Sigmoid colon (tissue), 7 donors: Measurements from ENCODE around the gene KIF5A. TPM values are rescaled to one million over a fixed set of nuclear protein-coding genes. Genes with fewer than 3 reads are reported as not detected.
A peak's percentile ranks its signal among the peaks of the same experiment; 100 is the strongest.

ENCODE experiments used
- DNase-seq: peaks from one replicate; pipeline ENCODE4 v3.0.0-alpha.2; 2019
- H3K27ac ChIP-seq, 4 donors: fragments of 200-600 bp; sonication (generic); one replicate each; pipeline ENCODE4 v1.5.1; 2016 to 2019; ENCODE audit warnings: mild to moderate bottlenecking in 1 of 4
- H3K27me3 ChIP-seq, 3 donors: fragments of 200-600 bp; sonication (generic); one replicate each; pipeline ENCODE4 v1.5.1; 2019; ENCODE audit warnings: mild to moderate bottlenecking in 1 of 3
- H3K36me3 ChIP-seq, 4 donors: fragments of 200-600 bp; sonication (generic); one replicate each; pipeline ENCODE4 v1.5.1; 2016 to 2019
- H3K4me1 ChIP-seq, 4 donors: fragments of 200-600 bp; sonication (generic); one replicate each; pipeline ENCODE4 v1.5.1; 2017 to 2019
- H3K4me3 ChIP-seq, 4 donors: fragments of 200-600 bp; sonication (generic); one replicate each; pipeline ENCODE4 v1.5.1; 2017 to 2019; ENCODE audit warnings: mild to moderate bottlenecking in 2 of 4, moderate library complexity in 1 of 4
- H3K9me3 ChIP-seq, 4 donors: fragments of 200-600 bp in 3 of 4; sonication (generic) in 3 of 4; one replicate each; pipeline versions ENCODE4 v1.5.1 to v1.6.1; 2013 to 2019
- EP300 ChIP-seq, 4 donors: sonication (generic); formaldehyde crosslinking; IDR thresholded peaks; one replicate each; pipeline ENCODE4 v1.6.1; 2017; ENCODE audit warnings: antibody characterized with exemption in 4 of 4
- POLR2A ChIP-seq, 2 donors: fragments of 450-650 bp; IDR thresholded peaks; one replicate each; pipeline ENCODE4 v1.6.1; 2016; ENCODE audit warnings: antibody characterized with exemption in 2 of 2, mild to moderate bottlenecking in 2 of 2, moderate library complexity in 2 of 2
- POLR2AphosphoS5 ChIP-seq, 4 donors: sonication (generic); formaldehyde crosslinking; IDR thresholded peaks; one replicate each; pipeline ENCODE4 v1.6.1; 2017; ENCODE audit warnings: antibody characterized with exemption in 4 of 4
- WGBS, 2 donors: extraction: QIAGEN DNeasy Blood & Tissue Kit; methylation state at CpG; one replicate each; pipeline ENCODE4 v1.1.7; 2013; 5-methylcytosine and 5-hydroxymethylcytosine counted together
- intact Hi-C: fragments of 100-400 bp; cut with DNase I; formaldehyde crosslinking; loops from one replicate; pipeline ENCODE4 v1.15.1; 2023
- polyA plus RNA-seq, 3 donors: library from polyadenylated mRNA; stranded (reverse); fragments of 200-250 nt; gene quantifications; one replicate each; pipeline ENCODE4 v1.2.3, GENCODE V29; 2013
- total RNA-seq, 4 donors: library from RNA; depleted of rRNA; stranded (reverse); fragments of >200 nt; gene quantifications; one replicate each; pipeline ENCODE4 v1.1.0, GENCODE V29; 2016
- TF ChIP-seq, protein P1 (sequence below), 4 experiments: fragments of 450-650 bp in 3 of 4; fragments of 200-600 bp in 1 of 4; IDR thresholded peaks; one replicate each; pipeline ENCODE4 v1.5.1; 2016 to 2019; ENCODE audit warnings: antibody characterized with exemption in 4 of 4, mild to moderate bottlenecking in 3 of 4, moderate library complexity in 2 of 4
- donor health status: healthy with polysubstance abuse.
- donor health status: Bipolar disorder and iron deficiency.
- donor health status: healthy.

KIF5A gene
- total and polyA plus RNA-seq, 7 donors: under 0.01 to 8.9 (median 3.6) TPM

DNA sequence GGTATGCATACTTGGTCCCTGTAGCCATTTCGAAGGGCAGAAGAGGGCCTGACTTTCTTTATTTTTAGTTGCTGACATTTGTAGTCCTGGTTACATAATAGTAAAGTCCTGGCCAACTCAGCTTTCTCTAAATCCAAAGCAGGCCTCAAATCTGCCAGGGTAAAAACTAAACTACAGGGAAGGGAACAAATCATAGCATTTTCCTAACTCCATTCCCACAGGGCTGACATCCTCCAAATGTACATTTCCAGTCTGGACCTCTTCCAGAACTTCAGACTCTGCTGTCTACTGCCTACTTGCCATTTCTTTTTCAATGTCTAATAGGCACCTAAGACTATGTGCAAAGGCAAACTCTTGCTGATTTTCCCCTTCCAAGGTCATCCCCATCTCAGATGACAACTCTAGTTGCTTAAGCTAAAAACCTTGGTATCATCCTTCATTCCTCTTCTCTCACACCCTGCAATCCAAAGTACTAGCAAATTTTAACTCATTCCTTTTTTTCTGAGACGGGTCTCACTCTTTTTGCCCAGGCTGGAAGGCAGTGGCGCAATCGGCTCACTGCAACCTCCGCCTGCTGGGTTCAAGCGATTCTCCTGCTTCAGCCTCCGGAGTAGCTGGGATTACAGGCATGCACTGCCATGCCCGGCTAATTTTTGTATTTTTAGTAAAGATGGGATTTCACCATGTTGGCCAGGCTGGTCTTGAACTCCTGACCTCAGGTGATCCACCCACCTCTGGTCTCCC lies 31.5 kb upstream of the KIF5A start:
- no peak for DNase-seq
- Histone ChIP-seq H3K4me1 (peaks cover 0 to 47% (median 45%) of the 10 kb centered on the region in 4 donors), H3K36me3 (peaks cover 25 to 42% (median 32%) of the 10 kb centered on the region in 4 donors), H3K27me3 (no peaks in the 10 kb centered on the region), H3K4me3 (peak overlapping the region; percentile 85 to 96 (median 89)), H3K9me3 (no peaks in the 10 kb centered on the region), H3K27ac (peak overlapping the region; percentile 95 to 100 (median 98))
- TF ChIP-seq POLR2AphosphoS5 (IDR thresholded peaks at IDR 0.05) (peak in 2 of 4 donors; percentile 43 to 51), EP300 (IDR thresholded peaks at IDR 0.05) (no peak)
- intact Hi-C loops: no loop called here
- 87 to 88% methylated on average over 8 of the region's 8 CpGs for WGBS, 2 donors

DNA sequence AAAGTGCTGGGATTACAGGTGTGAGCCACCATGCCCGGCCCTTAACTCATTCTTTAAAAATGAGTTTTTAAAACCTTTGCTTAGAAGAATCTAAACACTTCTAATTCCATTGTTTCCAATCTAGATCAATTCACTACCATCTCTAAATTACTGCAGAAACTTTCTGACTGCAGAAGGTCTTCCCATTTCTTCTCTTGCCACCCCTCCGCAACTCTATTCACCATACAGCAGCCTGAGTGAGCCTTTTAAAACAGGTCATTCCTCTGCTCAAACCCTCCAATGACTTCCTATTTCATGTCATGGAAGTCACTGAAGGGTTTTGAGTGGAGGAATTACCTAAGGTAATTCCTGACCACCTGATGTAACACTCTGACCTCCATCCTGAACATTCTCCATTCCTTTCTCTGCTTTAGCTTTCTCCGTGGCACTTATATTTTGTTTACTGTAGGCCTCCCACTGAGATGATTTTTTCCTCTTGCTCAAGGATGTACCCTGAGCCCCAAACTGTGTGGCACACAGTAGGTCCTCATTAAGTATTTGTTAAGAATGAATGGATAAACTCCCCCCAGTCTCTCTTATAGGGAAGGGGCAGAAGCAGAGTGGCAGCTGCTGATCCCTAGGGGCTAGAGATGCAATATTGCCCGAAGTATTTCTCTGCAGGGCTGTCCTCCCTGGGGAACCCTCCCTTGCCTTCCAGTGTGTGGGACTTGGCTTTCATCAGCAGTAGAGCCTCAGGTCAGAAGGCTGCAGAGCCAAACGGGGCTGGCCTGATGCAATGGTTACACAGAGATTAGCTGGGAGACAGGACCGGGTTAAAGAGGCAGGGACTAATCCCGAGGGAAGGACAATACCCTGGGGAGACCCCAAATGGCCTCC lies 30.7 kb upstream of the KIF5A start:
- TF ChIP-seq EP300 (IDR thresholded peaks at IDR 0.05): no peak
- TF ChIP-seq POLR2AphosphoS5 (IDR thresholded peaks at IDR 0.05): no peak
- TF ChIP-seq POLR2A (IDR thresholded peaks at IDR 0.05): no peak
- peak; percentile 78 for DNase-seq
- 28 to 32% methylated on average over 7 of the region's 7 CpGs for WGBS, 2 donors
- H3K4me1 ChIP-seq: peaks cover 0 to 55% (median 53%) of the 10 kb centered on the region in 4 donors
- intact Hi-C loops: no loop called here
- peak overlapping the region; percentile 95 to 100 (median 98) for H3K27ac ChIP-seq
- H3K36me3 ChIP-seq: peaks cover 24 to 40% (median 31%) of the 10 kb centered on the region in 4 donors
- no peaks in the 10 kb centered on the region for H3K27me3 ChIP-seq
- H3K9me3 ChIP-seq: no peaks in the 10 kb centered on the region
- H3K4me3 ChIP-seq: peak overlapping the region; percentile 85 to 96 (median 89)

DNA sequence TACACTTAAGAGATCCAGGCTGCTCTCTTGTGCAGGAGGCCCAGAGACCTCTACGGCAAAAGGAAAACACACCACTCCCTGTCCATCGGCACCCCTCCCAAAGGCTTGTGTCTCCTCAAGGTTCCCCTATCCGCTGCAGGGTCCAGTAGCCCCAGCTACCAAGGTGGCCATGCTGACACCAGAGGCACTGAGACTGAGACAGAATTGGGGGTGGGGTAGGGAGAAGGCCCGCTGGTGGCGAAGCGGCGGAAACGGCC lies 30.1 kb upstream of the KIF5A start:
- peaks cover 0 to 61% (median 59%) of the 10 kb centered on the region in 4 donors for H3K4me1 ChIP-seq
- peaks cover 24 to 40% (median 30%) of the 10 kb centered on the region in 4 donors for H3K36me3 ChIP-seq
- 0 to 1% methylated on average over 8 of the region's 8 CpGs for WGBS, 2 donors
- intact Hi-C loops: loop anchor here (2.0 to 5.0 kb wide), 4 partner anchors 27 to 1402 kb away; partner anchors contain the start of genes ARHGEF25, DCTN2, MARS1 and RPL41
- no peaks in the 10 kb centered on the region for H3K27me3 ChIP-seq
- TF ChIP-seq EP300 (IDR thresholded peaks at IDR 0.05): no peak
- TF ChIP-seq POLR2AphosphoS5 (IDR thresholded peaks at IDR 0.05): no peak
- TF ChIP-seq, protein P1, sequence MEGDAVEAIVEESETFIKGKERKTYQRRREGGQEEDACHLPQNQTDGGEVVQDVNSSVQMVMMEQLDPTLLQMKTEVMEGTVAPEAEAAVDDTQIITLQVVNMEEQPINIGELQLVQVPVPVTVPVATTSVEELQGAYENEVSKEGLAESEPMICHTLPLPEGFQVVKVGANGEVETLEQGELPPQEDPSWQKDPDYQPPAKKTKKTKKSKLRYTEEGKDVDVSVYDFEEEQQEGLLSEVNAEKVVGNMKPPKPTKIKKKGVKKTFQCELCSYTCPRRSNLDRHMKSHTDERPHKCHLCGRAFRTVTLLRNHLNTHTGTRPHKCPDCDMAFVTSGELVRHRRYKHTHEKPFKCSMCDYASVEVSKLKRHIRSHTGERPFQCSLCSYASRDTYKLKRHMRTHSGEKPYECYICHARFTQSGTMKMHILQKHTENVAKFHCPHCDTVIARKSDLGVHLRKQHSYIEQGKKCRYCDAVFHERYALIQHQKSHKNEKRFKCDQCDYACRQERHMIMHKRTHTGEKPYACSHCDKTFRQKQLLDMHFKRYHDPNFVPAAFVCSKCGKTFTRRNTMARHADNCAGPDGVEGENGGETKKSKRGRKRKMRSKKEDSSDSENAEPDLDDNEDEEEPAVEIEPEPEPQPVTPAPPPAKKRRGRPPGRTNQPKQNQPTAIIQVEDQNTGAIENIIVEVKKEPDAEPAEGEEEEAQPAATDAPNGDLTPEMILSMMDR (IDR thresholded peaks at IDR 0.05): no peak
- TF ChIP-seq POLR2A (IDR thresholded peaks at IDR 0.05): no peak
- peak overlapping the region; percentile 95 to 100 (median 98) for H3K27ac ChIP-seq
- DNase-seq: peak; percentile 82
- no peaks in the 10 kb centered on the region for H3K9me3 ChIP-seq
- H3K4me3 ChIP-seq: peak overlapping the region; percentile 85 to 96 (median 89)

DNA sequence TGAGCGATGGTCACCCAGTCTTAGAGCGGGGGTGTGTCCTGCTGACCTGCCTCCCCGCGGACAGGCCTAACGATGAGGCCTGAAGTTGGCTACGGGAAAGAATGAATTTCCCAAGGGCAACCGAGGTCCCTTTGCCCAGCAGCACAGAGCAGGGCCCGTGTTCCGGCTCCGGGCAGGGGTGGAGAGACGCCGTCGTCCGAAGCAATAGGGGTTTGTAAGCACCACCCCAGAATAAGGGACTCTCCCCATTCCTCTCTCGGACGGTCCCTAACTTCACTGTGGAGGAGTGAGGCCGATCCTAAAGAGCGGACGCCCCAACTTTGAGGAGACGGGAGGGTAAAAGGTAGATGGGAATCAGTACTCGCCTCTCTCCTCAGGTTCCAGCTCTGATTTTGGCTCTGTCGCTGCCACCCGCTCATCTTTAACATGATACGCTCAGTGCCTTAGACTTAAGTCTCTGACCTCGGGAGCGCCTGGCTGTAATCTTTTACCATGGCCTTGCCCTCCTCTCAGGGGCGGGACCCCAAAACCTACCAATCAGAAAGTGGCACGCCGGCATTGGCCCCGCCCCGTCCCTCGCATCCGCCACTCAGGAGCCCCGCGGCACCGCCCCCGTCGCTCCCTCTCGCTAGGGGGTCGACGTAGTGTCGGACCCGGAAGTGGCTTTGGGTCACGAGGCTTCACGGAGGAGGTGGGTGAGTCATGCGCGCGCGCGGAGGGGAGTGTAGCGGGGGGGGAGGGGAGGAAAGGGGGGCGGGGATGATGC lies 29.6 kb upstream of the KIF5A start, which contains the start of gene DDIT3:
Gene DDIT3 (minus strand): TSS at position 462 of the 766 bp plus-strand sequence. CDS start 3,108 bp downstream, outside the sequence.
- DNase-seq: peak; percentile 100
- Histone ChIP-seq H3K4me1 (peaks cover 0 to 66% (median 64%) of the 10 kb centered on the region in 4 donors), H3K36me3 (peaks cover 25 to 40% (median 30%) of the 10 kb centered on the region in 4 donors), H3K9me3 (no peaks in the 10 kb centered on the region), H3K27ac (peak within 1 kb of the TSS; percentile 95 to 100 (median 98)), H3K27me3 (no peaks in the 10 kb centered on the region), H3K4me3 (peak within 1 kb of the TSS; percentile 85 to 96 (median 89))
- WGBS, 2 donors: 0 to 1% methylated on average over 52 of the region's 52 CpGs
- TF ChIP-seq POLR2AphosphoS5 (IDR thresholded peaks at IDR 0.05) (peak; percentile 100), EP300 (IDR thresholded peaks at IDR 0.05) (peak in 2 of 4 donors; percentile 7 to 82), POLR2A (IDR thresholded peaks at IDR 0.05) (peak; percentile 99)
- TF ChIP-seq, protein P1 (IDR thresholded peaks at IDR 0.05): no peak
- intact Hi-C loops: loop anchor here (2.0 to 5.0 kb wide), 4 partner anchors 27 to 1403 kb away; partner anchors contain the start of genes ARHGEF25, DCTN2, MARS1 and RPL41

DNA sequence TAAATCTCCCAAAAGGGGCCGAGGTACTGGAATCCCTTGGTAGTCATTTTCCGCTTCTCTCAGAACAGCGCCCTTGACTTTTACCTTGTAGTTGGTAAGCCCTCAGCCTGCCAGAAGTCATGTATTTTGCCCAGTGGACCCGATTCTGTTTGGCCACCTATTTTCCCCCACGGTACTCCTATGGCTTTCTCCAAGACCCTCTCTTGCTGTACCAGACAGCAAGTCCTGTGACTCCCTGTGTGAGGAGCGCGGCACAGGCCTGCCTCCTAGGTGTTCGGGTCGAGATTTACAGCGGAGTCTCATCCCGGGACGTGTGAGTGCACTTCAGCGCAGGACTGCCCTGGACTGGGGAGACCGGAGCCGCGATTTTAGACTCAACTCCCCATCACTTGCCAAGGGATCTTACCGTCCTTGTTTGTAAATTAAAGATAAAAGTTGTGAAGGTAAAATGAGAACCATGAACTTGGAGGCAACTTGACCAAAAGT lies 28.3 kb upstream of the KIF5A start:
- DNase-seq: peak; percentile 86
- intact Hi-C loops: loop anchor here (2.0 to 5.0 kb wide), 4 partner anchors 25 to 1404 kb away; partner anchors contain the start of genes ARHGEF25, DCTN2, MARS1 and RPL41
- no peak for TF ChIP-seq EP300 (IDR thresholded peaks at IDR 0.05)
- H3K4me3 ChIP-seq: peak overlapping the region in 2 of 4 donors; percentile 81 to 94
- H3K27me3 ChIP-seq: no peaks in the 10 kb centered on the region
- H3K4me1 ChIP-seq: peaks cover 0 to 77% (median 71%) of the 10 kb centered on the region in 4 donors
- no peaks in the 10 kb centered on the region for H3K9me3 ChIP-seq
- H3K27ac ChIP-seq: peak overlapping the region; percentile 95 to 100 (median 98)
- H3K36me3 ChIP-seq: peaks cover 21 to 40% (median 28%) of the 10 kb centered on the region in 4 donors
- WGBS, 2 donors: 31 to 54% methylated on average over 17 of the region's 17 CpGs
